Left renal cortex interstitium (tissue), 4 donors: ENCODE results near the gene DMXL1. TPM values are rescaled to one million over a fixed set of nuclear protein-coding genes. Genes with fewer than 3 reads are reported as not detected.
A peak's percentile ranks its signal among the peaks of the same experiment; 100 is the strongest.
"Not testable (repeated sequence)": the region's sequence is repeated elsewhere in the genome, so short reads cannot be mapped to it uniquely, and the experiment has no call there.

Experiments used
- DNase-seq, 4 donors: peaks; one replicate each; pipeline ENCODE4 v3.0.0-alpha.2; 2013; ENCODE audit warnings: low read depth in 4 of 4, low spot score in 2 of 4, missing footprints in 1 of 4
- polyA plus RNA-seq, 4 donors: library from polyadenylated mRNA; unstranded; fragments of 120-200 nt; gene quantifications; one replicate each; pipeline ENCODE4 v1.2.1, GENCODE V29; 2013; ENCODE audit not compliant: insufficient read length in 4 of 4

The DMXL1 gene
- polyA plus RNA-seq, 4 donors, result 35.9 to 68.7 (median 46.8) TPM

DNA sequence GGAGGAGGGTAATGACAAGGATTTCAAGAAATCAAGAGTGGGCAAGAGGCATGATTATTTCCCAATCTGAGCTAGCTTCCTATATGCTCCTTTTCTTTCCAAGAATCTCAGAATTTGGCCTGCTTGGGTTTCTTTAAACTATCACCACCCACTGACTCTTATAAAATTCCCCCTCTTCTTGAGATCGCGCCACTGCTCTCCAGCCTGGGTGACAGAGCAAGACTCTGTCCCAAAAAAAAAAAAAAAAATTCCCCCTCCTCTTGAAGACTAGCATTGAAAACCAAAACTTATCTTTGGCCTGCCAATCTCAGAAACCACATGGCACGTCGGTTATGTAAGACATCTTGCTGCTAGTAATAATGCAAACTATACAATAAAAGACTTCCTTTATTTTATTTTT is 3.4 kb upstream of the DMXL1 start:
- DNase-seq, result no peak

DNA sequence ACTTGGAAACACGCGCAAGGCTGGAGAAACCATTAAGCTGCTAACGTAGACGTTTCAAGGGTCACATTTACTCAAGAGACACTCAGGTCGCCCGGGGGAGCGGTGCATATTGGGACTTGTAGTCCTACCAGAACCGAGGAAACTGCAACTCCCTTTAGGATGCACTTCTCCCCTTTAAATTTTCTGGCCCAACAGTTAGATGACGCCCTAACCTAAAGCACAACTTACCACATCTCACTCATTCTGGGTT is 384 bp upstream of the DMXL1 start:
- no peak for DNase-seq

DNA sequence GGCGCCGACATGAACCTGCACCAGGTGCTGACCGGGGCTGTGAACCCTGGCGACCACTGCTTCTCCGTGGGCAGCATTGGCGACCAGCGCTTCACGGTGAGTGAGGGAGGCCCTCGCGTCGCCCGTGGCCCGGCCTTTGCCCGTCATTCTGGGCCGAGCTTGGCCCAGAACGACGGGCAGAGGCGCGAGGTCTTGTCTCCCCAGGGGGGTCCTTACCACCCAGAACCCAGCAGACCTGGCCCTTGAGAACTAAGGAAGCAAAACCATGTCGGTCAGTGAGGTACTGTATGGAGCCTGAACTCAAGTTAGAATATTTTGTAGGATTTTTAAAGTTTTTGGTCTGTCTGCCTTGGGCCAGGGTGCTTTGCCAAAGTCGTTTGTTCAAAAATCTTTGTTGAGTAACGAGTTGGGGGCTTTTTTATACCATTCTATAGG is 691 bp downstream of the DMXL1 start:
- peak in 2 of 4 donors; percentile 11 to 13 for DNase-seq

DNA sequence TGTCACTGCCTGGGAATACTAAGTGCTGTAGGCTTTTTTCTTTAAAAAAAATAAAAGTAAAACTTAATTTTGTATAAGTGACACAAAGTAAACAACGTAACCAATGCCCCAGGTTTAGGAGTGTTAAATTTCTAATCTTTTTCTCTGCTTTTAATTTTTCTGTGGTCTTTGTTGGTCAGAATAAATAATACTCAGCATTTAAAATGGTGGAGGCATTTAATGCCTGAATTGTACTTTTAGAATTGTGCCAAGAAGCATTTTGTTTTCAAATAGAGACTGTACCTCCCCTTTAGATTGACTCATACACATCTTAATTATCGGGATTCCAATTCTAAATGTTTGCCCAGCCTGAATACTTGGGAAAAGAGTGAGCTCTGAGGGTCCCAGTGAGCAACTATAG is 1.6 kb downstream of the DMXL1 start:
- DNase-seq, result no peak

DNA sequence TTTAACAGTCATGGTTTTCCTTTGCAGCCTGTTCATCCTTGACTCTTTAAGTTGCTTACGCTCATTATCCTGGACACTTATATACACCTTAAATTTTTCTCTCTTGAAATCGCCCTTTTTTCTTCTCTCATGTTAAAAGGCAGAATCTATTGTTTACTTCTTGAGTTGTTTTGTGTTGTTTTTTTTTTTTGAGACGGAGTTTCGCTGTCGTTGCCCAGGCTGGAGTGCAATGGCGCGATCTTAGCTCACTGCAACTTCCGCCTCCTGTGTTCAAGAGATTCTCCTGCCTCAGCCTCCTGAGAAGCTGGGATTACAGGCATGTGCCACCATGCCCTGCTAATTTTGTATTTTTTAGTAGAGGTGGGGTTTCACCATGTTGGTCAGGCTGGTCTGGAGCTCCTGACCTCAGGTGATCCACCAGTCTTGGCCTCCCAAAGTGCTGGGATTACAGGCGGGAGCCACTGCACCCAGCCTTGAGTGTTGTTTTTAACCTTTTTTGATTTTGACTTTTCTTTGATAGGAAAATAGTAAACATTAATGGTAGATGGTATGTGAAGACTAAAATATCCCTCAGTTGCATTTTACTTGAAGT is 3.0 kb downstream of the DMXL1 start:
- not testable (repeated sequence) for DNase-seq

- DNase-seq, result no peak
These were observed 3.5 kb downstream of the DMXL1 start for GRCh38 chr5:119074419-119074818.

- DNase-seq, result not testable (repeated sequence)
These were observed 4.4 kb downstream of the DMXL1 start for GRCh38 chr5:119075269-119075668.

DNA sequence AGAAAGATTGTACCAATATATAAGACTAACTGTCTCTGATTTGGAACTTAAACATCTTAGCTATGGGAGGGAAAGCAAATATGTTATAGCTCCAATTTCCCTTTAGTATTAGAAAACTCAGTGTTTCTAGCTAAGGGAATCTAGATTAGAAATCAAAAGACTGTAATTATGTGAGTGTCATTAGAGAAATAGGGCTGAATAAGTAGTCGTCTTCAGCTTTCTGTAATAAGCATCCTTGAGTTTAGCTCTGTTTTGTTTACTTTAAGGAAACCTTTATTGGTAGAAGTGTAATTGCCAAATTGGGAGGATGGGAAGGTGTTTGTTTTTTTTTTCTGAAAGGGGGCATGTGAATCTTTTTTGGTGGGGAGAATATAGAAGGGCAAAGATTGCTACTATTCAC is 5.2 kb downstream of the DMXL1 start:
- no peak for DNase-seq

DNA sequence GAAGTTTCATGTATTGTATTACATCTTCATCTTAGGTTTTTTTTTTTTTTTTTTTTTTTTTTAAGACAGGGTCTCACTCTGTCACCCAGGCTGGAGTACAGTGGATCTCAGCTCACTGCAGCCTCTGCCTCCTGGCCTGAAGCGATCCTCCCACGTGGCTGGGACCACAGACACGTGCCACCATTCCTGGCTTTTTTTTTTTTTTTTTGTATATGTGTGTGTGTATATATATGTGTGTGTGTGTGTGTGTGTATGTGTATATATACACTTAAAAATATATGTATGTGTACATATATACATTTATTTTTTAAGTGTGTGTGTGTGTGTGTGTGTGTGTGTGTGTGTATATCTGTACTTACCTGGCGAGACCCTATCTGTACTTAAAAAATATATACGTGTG is 6.6 kb downstream of the DMXL1 start:
- DNase-seq, result no peak

GRCh38 chr5:119078071-119078846 is 7.4 kb downstream of the DMXL1 start:
- no peak for DNase-seq

DNA sequence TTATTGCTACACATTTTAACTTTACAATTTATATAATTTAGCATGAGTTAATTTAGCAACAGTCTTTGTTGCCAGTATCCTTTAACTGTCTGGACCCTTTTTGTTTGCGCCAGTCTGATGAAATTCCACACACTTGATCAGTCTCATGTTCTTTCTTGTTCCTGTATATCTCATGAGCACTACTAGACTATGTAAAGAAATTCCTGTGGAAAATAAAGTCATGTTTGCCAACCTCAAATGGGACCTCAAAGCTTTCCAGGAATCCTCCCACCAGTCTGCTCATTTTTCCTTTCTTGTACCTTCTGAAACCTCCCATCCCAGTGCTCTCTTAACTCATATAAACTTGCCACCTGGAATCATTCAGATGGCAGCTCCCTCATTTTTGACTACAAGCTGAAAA is 8.0 kb downstream of the DMXL1 start:
- no peak for DNase-seq

- no peak for DNase-seq
These were observed 8.5 kb downstream of the DMXL1 start for GRCh38 chr5:119079318-119079921.

GRCh38 chr5:119080936-119081335 is 10.0 kb downstream of the DMXL1 start:
- no peak for DNase-seq

GRCh38 chr5:119082691-119083090 is 11.8 kb downstream of the DMXL1 start:
- no peak for DNase-seq

DNA sequence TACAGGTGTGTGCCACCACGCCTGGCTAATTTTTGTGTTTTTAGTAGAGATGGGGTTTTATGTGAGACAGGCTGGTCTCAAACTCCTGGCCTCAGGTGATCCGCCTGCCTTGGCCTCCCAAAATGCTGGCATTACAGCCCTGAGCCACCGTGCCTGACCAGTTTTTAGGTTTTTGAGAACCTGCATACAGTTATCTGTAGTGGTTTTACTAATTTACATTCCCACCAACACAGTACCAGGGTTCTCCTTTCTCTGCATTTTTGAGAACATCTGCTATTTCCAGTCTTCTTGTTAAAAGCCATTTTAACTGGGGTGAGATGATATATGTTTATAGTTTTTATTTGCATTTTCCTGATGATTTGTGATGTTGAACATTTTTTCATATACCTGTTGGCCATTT is 12.8 kb downstream of the DMXL1 start:
- no peak for DNase-seq

DNA sequence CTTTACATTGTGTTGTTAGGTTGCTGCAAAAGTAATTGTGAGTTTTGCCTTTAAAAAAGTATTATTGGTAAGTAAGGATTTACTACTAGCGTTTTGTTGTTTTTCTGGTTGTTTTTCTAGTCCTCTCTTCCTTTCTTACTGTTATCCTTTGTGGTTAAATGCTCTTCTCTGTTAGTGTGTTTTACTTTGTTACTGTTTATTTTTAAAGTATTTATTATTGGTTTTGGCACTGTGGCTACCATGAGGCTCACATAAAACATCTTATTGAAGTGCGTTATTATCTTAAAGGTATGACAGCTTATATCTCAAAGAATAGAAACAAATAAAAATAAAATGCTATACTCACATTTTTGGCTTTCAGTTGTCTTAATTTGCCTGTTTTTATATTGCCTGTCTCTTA is 17.6 kb downstream of the DMXL1 start:
- no peak for DNase-seq

DNA sequence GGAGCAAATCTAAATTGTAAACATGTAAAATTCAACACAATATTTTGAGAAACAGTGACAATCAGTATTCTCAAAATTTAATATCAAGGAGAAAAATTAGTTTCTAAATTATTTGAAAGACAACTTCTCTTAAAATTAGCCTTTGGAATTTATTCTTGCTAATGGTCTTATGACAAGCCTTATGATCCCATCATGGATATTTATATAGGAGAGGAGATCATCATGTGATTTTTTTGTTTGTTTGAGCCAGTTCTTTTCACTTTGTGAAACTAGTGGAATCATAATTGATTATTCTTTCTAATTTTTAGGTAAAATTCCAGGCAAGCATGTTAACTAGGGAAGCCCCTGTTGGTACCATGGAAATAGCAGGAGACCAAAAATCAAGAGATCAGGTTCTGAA is 24.7 kb downstream of the DMXL1 start:
- DNase-seq, result no peak

DNA sequence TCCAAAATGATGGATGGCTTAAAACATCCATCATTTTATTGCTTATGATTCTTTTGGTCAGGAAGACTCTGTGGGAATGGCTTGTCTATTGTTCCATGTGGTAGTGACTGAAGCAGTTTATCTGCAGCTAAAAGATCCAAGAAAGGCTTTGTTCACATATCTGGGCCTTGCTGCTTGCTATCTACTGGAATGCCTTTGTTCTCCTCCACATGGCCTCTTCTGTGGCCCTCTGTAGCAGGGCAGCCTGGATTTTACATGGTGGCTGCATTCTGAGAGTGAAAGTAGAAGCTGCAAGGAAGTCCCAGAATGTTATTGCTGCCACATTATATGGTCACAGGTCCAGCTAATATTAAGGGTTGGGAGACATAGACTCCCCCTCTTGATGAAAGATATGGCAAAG is 35.1 kb downstream of the DMXL1 start:
- no peak for DNase-seq

DNA sequence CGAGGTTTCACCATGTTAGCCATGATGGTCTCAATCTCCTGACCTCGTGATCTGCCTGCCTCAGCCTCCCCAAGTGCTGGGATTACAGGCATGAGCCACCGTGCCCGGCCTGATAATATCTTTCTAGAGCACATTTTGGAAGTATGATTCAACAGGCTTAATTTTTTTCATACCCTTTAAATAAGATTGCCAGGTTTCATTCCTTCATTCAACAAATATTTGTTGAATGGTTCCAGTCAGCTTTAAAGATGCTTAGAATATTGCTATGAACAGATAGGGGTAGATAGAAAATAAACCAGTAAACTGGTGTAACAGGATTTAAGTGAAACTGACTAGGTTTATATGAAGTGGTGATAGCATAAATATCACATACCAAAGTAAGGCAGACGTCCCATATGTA is 41.3 kb downstream of the DMXL1 start:
- no peak for DNase-seq

DNA sequence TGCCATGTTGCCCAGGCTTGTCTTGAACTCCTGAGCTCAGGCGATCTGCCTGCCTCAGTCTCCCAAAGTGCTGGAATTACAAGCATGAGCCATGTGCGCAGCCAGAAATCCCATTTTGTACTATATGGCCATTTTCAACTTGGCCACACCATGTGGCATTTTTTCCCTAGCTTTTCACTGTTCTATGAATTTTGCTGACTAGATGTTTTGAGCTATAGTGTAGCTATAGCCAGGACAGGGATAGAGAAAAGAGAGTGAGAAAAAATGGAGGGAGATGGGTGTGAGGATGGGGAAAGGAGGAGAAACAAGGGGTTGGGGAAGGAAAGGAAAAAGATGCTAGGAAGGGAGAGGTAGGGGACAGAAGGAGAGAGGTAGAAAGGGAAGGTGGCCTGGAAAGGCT is 46.4 kb downstream of the DMXL1 start:
- DNase-seq, result no peak

DNA sequence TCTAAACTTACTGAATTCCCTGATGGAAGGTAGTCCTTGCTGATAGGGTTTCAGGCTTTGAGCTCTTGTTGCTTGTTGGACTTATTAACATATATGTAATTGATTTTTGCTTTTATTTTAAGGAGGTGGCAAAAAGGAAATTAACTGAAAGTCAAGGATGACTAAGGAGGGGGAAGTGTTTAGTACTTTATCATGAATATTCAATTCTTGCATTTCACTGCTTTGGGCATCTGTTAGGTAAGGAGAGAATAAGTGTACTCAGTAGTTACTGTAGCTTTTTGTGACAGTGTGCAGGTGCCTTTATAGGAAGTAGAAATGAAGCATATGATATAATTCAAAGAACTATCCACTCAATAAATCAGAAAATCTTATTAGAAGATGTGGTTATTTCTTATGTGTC is 47.1 kb downstream of the DMXL1 start:
- DNase-seq, result no peak

- DNase-seq, result no peak
These were observed 50.0 kb downstream of the DMXL1 start for GRCh38 chr5:119120893-119121292.
